HG03442 (cell line): Measurements from ENCODE around the gene SND1.

Experiments used
- ATAC-seq: cut with Tn5 transposase; IDR thresholded peaks from one replicate; pipeline ENCODE4 v1.9.1; 2021; ENCODE audit warnings: mild to moderate bottlenecking, moderate library complexity; ENCODE audit not compliant: unreplicated experiment

The SND1 gene

DNA sequence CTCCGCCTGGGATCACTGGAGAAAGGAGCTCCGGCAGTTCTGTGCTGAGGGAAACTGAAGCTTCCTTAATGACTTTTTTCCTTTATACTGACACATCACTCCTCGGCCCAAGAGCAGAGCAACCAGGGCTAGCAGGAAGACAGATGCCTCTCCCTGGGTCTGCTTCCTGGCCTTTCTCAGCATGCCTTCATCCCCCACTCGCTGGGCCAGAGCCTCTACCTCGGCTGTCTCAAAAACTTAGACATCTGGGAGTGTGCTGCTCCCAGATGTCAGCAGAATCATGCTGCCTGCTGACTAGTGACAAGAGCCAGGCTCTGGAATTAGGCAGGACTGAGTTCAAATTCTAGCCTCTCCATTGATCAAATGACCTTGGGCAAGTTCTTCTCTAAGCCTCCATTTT is 403.6 kb downstream of the SND1 start:
- no peak for ATAC-seq

DNA sequence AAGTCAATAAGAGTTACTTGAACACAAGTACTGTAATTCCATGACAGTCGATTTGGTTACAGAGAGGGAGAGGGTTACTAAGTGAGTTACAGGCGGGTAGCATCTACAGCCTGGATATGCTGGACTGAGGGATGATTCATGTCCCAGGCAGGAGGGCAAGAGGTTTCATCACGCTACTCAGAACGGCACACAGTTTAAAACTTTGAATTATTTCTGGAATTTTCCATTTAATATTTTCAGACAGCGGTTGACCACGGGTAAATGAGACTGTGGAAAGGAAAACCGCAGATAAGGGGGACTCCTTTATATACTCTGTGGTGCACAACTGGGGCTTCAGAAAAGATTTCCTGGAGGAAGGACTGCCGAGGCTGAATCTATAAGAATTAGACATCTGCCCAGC is 404.9 kb downstream of the SND1 start:
- no peak for ATAC-seq

DNA sequence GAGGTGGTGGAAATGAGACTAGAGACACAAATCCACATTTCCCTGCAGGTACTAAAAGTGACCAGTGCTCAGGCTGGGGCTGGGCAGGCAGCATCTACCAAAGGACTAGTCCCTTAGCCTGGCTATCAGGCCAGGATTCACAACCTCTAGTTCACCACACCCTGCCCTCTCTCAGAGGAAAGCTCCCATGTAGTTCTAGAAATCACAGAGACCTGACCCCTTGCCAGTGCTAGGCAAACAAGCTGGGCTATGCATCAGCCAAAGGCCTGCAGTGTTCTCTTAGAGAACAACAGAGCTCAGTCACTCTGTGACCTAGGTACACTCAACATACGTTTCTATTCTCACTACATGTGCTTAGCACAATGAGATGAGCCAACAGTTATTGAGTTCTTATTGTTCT is 405.9 kb downstream of the SND1 start:
- no peak for ATAC-seq

DNA sequence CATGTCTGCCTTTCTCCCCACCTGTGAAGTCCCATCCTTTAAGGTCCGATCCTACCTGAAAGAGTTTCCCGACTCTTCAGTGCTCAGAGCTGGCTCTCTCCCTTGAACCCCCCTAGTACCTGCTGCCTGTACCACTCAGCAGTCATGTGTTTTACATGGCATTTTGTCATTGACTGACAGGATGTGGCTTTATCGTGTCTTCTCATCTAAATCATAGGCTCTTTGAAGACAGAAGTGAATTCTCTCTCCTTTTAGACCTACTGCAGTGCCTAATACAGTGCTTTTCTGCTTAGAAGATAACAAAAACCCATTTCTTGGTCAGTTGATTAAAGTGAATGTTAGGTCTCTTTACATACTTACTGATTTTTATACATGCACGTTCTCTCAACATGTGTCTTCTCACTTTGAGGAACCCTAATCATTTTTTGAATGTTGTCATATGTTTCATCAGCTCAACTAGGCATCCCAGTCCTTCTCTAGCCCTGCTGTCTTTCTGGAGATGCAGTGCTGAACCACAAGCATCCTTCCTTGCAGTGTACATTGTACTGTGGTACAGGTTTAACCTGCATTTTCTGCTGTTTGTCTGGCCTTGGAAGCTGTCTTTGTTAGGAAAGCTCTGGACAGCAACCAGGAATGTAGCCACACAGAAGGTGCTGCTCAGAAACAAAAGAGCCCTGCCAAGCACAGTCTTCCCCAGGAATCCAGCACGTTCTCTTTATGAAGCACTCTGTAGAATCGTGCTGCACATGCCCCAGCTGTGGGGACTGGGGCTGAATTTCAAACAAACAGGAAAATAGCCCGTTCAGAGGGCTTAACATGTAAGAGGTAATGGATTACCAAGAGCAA is 407.4 kb downstream of the SND1 start:
- no peak for ATAC-seq

DNA sequence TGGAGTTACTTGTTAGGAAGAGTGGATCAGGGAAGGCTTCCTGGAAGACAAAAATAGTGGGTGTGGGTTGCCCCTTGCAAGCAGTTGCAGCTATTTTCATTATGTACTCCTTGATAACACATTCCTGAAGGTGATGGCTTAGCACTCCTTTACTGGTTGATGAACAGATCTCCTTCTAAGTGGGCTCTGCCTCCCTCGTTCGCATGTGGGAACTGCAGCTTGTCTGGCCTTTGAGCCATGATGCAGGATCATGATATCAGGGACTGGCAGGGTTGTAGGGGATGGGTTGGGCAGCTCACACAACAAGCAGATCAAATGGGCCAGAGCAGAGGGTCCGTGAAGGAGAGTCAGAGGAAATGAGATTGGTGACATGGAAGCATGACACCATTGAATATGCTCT is 408.0 kb downstream of the SND1 start:
- ATAC-seq, result no peak

DNA sequence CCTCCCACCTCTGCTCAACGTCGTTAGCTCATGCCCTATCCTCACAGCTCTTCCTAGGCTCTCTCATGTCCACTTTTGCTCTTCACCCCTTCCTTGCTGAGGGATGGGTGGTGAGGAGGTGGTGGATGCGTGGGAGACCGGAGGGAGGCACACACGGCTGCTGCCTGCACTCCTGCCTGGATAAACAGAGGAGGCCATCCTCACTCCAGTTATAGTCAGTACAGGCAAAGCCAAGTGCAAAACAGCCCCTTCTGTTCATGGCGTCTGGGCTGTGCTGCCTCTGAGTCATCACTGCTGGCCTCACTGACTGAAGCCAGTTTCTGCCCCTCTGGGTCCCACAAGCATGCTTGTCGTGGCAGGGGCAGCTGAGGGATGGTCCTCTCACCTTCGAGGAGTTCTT is 411.1 kb downstream of the SND1 start:
- ATAC-seq, result no peak

DNA sequence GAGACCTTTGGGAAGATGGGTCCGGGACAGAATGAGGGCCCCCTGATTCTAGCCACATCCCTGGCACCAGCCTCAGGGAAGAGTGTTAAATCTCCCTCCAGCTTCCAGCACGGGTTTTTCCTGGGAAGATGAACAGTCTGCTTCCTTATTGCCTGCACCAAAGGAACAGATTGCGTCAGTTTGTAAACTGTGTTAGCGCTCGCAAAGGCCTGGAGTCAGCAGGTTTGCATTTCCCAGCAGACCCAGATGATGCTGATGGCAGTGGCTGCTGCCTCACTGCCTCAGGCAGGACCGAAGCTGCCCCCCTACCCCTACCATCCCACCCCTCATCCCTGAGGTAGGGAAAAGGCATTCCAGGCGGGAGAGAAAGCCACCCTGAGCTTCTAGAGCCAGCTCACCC is 413.9 kb downstream of the SND1 start:
- ATAC-seq, result no peak

DNA sequence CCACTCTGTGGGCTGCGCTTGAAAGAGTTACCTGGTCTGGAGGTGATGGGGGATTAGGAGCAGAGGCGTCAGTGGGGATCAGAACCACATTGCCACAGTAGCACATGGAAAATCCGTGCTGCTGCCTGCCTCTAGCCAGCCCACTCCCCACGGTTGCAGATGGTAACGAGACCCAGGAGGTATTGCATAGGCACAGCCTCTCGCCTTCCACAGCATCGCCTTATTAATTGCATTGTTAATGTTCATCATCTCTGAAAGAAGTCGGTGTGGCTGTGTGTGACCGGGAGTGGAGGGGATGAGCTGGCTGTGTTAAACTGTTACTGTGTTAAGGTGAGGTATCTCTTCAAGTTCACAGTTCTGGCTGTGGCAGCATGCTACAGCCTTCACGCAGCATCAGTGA is 414.4 kb downstream of the SND1 start:
- no peak for ATAC-seq

DNA sequence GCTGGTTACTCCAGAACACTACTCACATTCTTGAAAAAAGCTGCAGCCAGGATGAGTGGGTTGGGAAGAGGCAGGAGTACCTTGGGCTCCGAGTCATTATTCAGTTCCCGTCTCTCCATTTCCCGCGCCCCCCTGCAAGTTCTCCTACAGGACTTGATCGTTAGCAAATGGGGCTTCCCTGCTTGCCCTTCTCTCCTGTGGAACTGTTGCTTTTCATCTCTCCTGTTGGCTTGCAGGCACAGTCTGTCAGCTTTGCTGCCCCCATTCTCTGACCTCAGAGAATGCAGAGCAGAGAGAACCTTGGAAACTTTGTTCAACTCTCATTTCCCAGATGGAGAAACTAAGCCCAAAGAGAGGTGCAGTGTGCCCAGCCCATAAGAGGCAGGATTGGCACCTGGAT is 414.9 kb downstream of the SND1 start:
- no peak for ATAC-seq

DNA sequence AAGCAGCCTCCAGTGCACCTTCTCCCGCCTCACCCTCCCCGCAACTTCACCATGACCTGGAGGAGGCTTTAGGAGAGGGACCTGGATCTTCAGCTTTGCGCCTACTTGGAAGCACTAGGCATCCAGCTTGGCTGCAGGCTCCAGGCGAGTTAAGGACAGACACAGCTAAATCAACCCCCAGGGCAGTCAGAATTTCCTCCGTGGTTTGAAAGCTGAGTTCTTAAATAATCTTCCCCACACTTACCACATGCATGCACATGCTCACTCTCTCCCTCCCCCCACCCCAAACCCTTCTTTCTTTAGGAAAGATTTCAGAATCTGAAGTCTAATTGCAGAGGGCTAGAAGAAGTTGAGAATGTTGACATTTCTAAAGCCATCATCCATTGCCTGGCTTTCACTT is 416.0 kb downstream of the SND1 start:
- ATAC-seq, result no peak

DNA sequence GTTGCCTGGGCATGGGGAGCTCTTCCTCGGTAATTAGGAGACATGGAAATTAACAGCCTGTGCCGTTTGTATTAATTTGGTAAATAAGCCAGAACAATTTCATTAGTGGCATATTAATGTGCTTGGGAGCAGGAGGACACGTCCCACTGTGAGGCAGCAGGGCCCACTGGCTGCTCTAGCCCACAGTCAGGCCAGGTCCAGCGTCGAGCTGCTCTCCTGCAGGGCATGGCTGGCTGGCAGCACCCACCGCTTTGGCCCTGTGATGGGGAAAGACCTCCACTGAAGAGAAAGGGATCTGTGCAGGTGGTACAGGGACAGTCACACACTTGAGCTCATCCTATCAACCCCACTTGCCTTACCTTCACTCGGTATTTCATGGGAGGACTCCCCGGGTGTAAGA is 416.8 kb downstream of the SND1 start:
- no peak for ATAC-seq

DNA sequence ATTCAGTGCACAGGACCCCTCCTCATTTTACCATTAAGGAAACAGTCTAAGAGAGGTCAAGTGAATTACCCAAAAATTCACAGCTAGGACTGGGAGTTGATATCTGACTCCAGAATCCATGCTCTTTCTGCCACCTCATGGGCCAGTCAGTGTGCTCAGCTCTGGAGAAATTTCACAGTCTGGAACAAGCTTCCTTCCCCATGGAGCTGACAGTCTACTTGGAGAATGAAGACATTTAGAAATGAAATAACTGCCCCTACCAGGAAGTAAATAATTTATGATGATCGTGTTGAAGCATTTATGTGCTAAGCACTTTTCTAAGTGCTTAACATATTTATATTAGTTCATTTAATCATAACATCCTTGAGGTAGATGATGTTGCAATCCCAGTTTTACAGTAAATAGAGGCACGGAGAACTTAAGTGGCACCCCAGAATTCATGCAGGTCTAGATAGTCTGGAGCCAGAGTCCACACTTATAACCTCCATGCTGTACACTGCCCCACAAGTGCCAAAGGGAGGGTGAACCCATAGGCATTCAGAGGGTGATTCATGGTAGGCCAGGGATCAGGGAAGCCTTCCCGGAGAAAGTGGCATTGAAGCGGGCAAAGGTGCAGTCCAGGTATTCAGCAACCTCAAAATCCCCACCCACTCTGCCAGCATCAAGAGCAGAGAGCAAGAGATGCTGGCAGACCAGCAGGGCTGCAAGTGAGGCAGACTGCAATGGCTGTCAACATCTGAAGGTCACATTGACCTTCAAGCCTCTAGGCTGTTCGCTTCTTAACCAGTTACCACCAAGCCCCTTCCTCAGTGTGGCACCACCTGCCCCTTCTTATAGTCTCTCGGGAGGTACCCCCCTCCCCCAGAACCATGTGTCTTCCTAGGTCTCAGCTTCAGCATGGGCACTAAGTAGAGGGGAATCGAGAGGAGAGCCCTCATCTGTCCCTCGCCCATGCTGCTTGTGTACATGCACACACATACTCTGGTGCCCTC is 417.7 kb downstream of the SND1 start:
- no peak for ATAC-seq

DNA sequence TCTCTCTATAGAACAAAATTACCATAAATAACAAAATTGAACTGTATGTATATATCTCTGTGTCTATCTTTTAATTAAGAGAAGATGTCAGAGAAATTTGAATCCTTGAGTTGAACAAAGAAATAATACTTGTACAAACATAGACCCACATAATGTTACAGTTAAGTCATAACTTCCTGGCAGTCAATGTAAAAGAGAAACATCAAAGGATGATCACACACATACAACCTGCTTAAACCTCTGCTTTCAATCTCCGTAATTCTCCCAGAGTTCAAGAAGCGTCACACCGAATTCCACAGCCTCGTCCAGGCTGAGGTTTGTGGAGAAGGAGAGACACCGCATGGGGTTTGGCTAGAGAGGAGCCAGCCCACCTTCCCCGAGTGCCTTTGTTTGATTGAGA is 419.4 kb downstream of the SND1 start:
- no peak for ATAC-seq

DNA sequence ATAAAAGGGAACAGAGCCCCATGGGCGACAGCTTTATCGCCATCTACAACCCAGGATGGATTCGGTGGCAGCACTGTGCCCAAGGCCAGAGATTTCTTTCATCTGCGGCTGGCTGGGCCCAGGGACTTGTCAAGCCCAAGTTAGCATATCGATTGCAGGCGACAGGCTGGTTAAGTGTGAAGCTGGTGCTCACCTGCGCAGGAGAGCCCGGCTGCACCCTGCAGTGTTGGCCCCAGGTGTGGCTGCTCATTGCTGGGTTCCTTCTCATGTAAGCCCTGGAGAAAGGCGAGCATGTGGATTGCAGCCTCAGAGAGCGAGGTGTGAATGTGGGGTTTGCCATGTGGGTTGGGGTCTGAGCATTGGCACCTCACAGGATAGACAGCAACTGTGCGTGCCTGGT is 419.8 kb downstream of the SND1 start:
- ATAC-seq, result no peak

DNA sequence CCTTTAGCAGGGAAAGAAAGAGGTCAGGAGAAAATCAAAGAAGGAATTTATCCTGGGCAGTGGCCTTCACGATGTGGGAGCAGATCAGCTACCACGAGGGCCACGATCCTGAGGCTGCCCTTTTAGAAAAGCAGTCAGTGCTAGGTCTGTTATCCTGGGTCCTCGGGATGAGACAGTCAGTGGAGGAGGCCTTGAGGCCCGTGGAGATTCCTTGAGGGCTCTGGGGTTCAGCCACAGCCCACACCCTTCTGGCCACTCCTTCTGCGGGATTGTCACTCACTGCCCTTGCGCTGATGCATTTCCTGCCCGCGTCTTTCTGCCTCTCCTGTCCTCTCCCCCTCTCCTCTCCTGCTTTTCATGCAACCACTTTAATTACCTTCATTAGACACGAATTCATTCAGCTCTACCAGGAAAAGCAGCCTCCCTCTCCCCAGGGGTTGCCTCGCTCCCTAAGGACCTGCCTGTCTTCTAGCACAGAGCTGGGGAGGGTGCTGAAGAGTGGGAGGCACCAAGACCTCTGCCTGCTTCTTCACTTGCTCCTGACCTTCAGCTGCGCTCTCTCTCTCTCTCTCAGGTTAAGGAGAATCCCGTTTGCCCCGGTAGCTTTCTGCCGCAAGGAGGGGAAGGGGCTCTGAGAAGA is 421.8 kb downstream of the SND1 start:
- ATAC-seq, result no peak

DNA sequence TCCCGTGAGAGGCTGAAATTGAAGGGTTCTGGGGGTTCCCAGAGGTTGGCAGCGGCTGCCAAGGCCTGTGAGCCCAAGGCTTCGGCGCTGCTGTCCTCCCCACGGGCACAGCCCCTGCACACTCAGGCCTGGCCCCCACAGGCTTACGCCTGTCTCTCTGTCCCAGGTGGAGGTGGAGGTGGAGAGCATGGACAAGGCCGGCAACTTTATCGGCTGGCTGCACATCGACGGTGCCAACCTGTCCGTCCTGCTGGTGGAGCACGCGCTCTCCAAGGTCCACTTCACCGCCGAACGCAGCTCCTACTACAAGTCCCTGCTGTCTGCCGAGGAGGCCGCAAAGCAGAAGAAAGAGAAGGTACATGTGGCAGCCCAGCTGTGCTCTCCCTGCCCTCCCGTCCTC is 422.3 kb downstream of the SND1 start:
- no peak for ATAC-seq

DNA sequence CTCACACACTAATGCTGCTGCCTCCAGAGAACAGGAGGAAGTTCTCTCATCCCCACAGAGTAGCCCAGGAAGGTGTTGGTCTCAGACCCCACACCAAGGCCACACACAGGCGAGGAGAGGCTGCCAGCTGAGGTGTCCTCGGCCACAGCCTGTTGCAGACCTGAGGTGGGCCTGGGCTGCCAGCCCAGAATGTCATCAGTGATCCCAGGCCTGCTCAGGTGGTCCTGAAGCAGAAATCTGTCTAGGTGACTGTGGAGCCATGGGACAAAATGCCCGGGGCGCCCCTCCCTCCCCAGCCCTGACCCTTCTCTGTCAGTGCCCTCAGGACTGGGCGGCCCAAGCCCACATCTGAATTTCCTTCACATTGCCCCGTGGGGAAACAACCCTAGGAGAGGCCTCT is 422.7 kb downstream of the SND1 start:
- no peak for ATAC-seq

DNA sequence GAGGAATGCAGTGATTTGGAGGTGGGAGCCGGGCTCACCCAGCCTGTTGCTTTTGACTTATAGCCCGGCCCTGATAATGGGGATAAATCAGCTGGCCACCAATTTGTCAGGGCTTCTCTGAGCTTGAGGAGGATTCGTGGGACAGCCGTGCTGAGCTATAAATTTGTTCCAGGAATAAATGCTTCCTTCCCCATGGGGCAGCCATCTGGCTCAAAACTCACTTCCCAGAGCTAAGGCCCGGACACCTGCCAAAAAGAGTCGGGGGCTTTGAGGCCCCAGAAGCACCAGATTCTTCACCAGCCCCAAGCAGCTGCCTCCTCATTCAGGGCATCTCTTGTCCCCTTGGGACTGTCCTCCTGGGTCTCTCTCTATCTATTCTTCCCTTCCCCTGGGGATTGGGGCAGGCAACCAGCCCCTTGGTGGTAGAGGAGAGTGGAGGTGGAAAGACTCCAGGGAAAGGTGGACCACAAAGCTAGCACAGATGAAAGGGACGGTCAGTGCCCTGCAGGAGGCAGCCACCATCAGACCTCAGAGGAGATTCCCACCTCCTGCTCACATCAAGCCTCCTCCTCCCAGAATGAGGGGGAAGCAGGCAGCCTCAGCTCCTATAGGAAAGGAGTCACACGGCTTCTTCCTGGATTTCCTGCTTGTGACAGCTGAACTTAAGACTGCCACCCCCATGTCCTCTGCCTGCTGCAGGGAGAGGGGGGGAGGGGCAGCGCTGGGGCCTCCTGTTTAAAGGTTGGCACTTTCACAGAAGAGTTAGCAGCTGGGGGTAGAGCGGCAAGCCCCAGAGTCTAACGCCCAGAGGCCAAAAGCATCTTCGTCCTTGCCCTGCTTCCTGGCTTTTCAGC is 423.5 kb downstream of the SND1 start:
- no peak for ATAC-seq

DNA sequence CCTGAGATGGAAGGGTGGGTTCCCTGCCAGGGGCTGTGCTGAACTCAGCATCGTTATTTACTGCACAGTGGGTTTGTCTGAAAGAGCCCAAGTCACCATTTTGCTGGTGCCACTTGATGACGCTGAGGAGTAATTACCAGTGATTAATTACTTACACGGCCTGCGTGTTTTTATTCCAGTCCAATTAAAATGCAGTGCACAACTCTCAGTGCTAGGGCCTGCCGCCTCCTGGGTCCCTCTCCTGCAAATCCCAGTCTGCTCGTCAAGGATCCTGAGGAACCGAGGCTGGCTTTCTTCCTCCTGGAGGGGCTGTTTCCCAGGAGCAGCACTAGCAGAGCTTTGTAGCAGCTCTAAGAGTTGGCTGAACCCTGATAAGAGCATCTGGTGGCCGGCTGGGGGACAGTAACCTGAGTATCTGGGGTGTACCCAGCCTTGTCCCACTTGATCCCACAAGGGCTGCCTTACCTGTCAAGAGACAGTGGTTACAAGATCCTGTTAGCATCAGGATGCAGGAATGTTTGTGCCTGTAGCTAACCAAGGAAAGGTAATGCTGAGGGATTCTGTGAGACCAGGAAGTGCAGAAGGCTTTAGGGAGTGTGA is 424.3 kb downstream of the SND1 start:
- ATAC-seq, result no peak

DNA sequence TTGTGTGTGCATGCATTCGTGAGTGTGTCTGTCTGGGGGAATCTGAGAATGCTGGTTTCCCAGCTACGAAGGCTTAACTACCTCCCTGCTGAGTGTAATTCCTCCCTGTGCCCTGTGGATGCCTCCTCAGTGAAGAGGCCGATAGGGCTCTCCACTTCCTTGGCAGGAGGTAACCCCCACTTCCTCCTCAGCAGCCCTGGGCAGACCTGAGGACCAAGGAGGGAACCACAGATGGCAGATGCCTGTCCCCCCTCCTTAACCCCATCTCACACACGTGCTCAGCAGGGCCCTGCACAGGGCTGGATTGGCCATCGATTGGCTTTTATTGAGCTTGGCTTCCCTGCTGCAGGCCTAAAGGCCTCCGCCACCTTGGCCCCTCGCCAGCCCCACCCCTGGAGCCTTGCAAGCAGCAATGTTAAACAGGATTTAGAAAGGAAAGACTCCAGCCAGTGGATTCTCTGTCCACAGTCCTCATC is 424.8 kb downstream of the SND1 start:
- ATAC-seq, result no peak
